Peyer's patch (tissue), 4 donors: ENCODE data around the gene ZNF385A.

Experiments used
- CTCF ChIP-seq, 6 experiments: fragments of 450-650 bp in 4 of 6; fragments of 200-600 bp in 2 of 6; sonication (generic) in 1 of 6; IDR thresholded peaks; one replicate each; pipeline ENCODE4 v1.5.1; 2017 to 2019; ENCODE audit warnings: antibody characterized with exemption in 6 of 6, mild to moderate bottlenecking in 3 of 6, moderate library complexity in 1 of 6
- POLR2A ChIP-seq, 2 donors: fragments of 450-650 bp; IDR thresholded peaks; one replicate each; pipeline ENCODE4 v1.5.1; 2017; ENCODE audit warnings: antibody characterized with exemption in 2 of 2, mild to moderate bottlenecking in 2 of 2, moderate library complexity in 2 of 2

- no peak for TF ChIP-seq POLR2A (IDR thresholded peaks at IDR 0.05)
- no peak for TF ChIP-seq CTCF (IDR thresholded peaks at IDR 0.05)
Measured at GRCh38 chr12:54430471-54431069, 46.0 kb upstream of the ZNF385A start.
